PC-9 (cell line): ENCODE data around the gene FAM53A. TPM values are rescaled to one million over a fixed set of nuclear protein-coding genes. Genes with fewer than 3 reads are reported as not detected.

Experiments used
- BruUV-seq: library from RNA; stranded (reverse); fragments of 400-500 nt; replicated peaks from 2 replicates; lab custom pipeline; 2021; lab: Mats Ljungman, UMichigan
- CTCF ChIA-PET: fragments of 300-600 bp; sonication (Branson Sonifier 250); formaldehyde crosslinking; loops from one replicate; lab custom pipeline; 2022; ENCODE audit warnings: antibody characterized with exemption; lab: Charles Lee
- POLR2A ChIA-PET: fragments of 300-600 bp; sonication (Branson Sonifier 250); formaldehyde crosslinking; loops from one replicate; lab custom pipeline; 2022; ENCODE audit warnings: antibody characterized with exemption; ENCODE audit not compliant: unreplicated experiment; lab: Charles Lee
- DNase-seq, 2 experiments: peaks; one replicate each; pipeline versions ENCODE4 v3.0.0 to v3.0.0-alpha.2; 2015 to 2022; ENCODE audit warnings: mixed read lengths in 1 of 2
- H2AFZ ChIP-seq: fragments of 200-600 bp; sonication (generic); 2 replicates; pipeline ENCODE4 v1.8.1; 2017; ENCODE audit warnings: antibody characterized with exemption
- H3F3A ChIP-seq: fragments of 200-600 bp; sonication (generic); 2 replicates; pipeline ENCODE4 v1.8.1; 2017; ENCODE audit warnings: antibody characterized with exemption, mild to moderate bottlenecking, low read depth; ENCODE audit not compliant: insufficient read depth
- H3K27ac ChIP-seq: fragments of 200-600 bp; sonication (generic); 2 replicates; pipeline ENCODE4 v1.6.1; 2016; ENCODE audit warnings: mixed run types
- H3K27me3 ChIP-seq: fragments of 200-600 bp; sonication (generic); 2 replicates; pipeline ENCODE4 v1.6.1; 2016; ENCODE audit warnings: low read depth, mixed run types; ENCODE audit not compliant: insufficient read depth
- H3K36me3 ChIP-seq: fragments of 200-600 bp; sonication (generic); 2 replicates; pipeline ENCODE4 v1.6.1; 2016; ENCODE audit warnings: low read depth, mixed run types
- H3K4me1 ChIP-seq: fragments of 200-600 bp; sonication (generic); replicated peaks from 2 replicates; pipeline ENCODE4 v1.6.1; 2016; ENCODE audit warnings: mixed run types; ENCODE audit not compliant: insufficient read depth
- H3K4me2 ChIP-seq: fragments of 200-600 bp; sonication (generic); 2 replicates; pipeline ENCODE4 v1.6.1; 2017; ENCODE audit warnings: mixed run types
- H3K4me3 ChIP-seq: fragments of 200-600 bp; sonication (generic); 2 replicates; pipeline ENCODE4 v1.6.1; 2016; ENCODE audit warnings: mixed run types
- H3K79me2 ChIP-seq: fragments of 200-600 bp; sonication (generic); 2 replicates; pipeline ENCODE4 v1.6.1; 2017; ENCODE audit warnings: low read depth, mixed run types
- H3K9me2 ChIP-seq: fragments of 200-600 bp; sonication (generic); 2 replicates; pipeline ENCODE4 v1.8.1; 2017; ENCODE audit warnings: mild to moderate bottlenecking; ENCODE audit not compliant: insufficient read depth
- H3K9me3 ChIP-seq: fragments of 200-600 bp; sonication (generic); 2 replicates; pipeline ENCODE4 v1.8.1; 2016; ENCODE audit warnings: low read depth; ENCODE audit not compliant: insufficient read depth
- H4K20me1 ChIP-seq: fragments of 200-600 bp; sonication (generic); 2 replicates; pipeline ENCODE4 v1.8.1; 2017; ENCODE audit not compliant: insufficient read depth
- EZH2 ChIP-seq: fragments of 200-600 bp; sonication (generic); IDR thresholded peaks from 2 replicates; pipeline ENCODE4 v1.8.0; 2017; ENCODE audit warnings: antibody characterized with exemption, low read depth
- intact Hi-C: fragments of 100-400 bp; cut with micrococcal nuclease; formaldehyde crosslinking; loops from one replicate; pipeline ENCODE4 v1.10.0; 2022; ENCODE audit not compliant: unreplicated experiment
- total RNA-seq: library from RNA; stranded (reverse); gene quantifications from 2 replicates; pipeline ENCODE4 v1.2.3, GENCODE V29; 2021
- TF ChIP-seq, protein P1 (sequence below): fragments of 200-600 bp; sonication (generic); conservative IDR thresholded peaks from 2 replicates; pipeline ENCODE4 v1.6.1; 2017; ENCODE audit warnings: mixed run types, antibody characterized with exemption, mild to moderate bottlenecking, moderate library complexity

Gene FAM53A
- total RNA-seq, 1 experiment from 2014 or later: 4.0 TPM

DNA sequence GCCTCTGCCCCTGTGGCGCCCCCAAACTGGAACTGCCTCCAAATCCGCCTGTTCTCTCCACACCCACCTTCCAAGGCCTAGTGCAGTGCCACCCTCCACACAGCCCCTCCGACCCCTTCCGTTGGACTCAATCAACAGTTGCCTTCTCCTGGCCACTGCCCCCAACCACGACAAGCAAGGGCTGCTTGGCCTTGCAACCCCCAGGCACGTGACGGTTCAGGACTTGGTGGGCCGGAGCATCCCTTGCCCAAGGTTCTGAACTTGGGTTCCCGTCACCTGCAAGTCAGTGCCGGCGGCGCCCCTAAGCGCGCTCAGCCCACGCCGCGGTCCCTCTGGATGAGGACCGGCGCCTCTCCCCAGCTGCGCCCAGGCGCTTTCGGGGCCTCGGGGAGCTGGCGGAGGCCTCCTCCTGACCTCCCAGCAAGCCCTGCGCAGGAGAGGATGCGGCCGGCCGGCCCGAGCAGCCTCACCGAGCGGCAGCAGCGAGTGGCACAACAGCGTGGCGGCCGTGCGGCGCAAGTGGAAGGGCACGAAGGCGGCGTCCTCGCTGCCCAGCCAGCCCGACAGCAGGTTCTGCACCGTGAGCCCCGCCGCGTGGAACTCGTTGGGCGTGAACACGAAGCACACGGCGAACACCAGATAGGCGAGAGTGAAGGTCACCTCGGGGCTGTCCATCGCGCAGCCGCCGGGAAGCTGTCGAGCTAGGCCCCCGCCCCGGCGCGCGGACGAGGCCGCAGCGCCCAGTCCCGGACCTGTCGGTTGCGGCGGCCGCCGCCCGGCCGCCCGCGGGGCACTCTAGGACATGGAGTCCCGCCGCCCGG is 36.3 kb upstream of the FAM53A start:
- intact Hi-C loops: loop anchor here (10.0 kb wide), 2 partner anchors 174 to 376 kb away; partner anchors contain the start of gene UVSSA
- peak overlapping the region; percentile 89 for H3K4me2 ChIP-seq
- no TSS peak for BruUV-seq
- H2AFZ ChIP-seq: peak overlapping the region; percentile 50; the same call in 1 of the 2 replicates
- peaks cover 20% of the 10 kb centered on the region; the same call in 1 of the 2 replicates for H4K20me1 ChIP-seq
- no peaks in the 10 kb centered on the region for H3K9me2 ChIP-seq
- ChIA-PET POLR2A (interaction anchor here (0.6 kb wide), 1 partner anchor 669 kb away, joined by 4 read pairs; no protein-coding TSS in a partner anchor), CTCF (interaction anchor here (1.1 kb wide), 1 partner anchor 7 kb away, joined by 3 read pairs; no protein-coding TSS in a partner anchor)
- peaks cover 88% of the 10 kb centered on the region for H3K79me2 ChIP-seq
- no peaks in the 10 kb centered on the region for H3K9me3 ChIP-seq
- H3K36me3 ChIP-seq: 0 out of 2 replicates have a peak, but pooled peaks cover 2% of the 10 kb centered on the region
- H3K4me3 ChIP-seq: peak overlapping the region; percentile 81
- H3K27ac ChIP-seq: peak overlapping the region; percentile 48
- peaks cover 25% of the 10 kb centered on the region for H3K4me1 ChIP-seq
- DNase-seq: no peak
- H3K27me3 ChIP-seq: no peaks in the 10 kb centered on the region
- H3F3A ChIP-seq: peaks cover 28% of the 10 kb centered on the region; the same call in 1 of the 2 replicates
- TF ChIP-seq, protein P1, sequence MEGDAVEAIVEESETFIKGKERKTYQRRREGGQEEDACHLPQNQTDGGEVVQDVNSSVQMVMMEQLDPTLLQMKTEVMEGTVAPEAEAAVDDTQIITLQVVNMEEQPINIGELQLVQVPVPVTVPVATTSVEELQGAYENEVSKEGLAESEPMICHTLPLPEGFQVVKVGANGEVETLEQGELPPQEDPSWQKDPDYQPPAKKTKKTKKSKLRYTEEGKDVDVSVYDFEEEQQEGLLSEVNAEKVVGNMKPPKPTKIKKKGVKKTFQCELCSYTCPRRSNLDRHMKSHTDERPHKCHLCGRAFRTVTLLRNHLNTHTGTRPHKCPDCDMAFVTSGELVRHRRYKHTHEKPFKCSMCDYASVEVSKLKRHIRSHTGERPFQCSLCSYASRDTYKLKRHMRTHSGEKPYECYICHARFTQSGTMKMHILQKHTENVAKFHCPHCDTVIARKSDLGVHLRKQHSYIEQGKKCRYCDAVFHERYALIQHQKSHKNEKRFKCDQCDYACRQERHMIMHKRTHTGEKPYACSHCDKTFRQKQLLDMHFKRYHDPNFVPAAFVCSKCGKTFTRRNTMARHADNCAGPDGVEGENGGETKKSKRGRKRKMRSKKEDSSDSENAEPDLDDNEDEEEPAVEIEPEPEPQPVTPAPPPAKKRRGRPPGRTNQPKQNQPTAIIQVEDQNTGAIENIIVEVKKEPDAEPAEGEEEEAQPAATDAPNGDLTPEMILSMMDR: no peak
- no peak for TF ChIP-seq EZH2

DNA sequence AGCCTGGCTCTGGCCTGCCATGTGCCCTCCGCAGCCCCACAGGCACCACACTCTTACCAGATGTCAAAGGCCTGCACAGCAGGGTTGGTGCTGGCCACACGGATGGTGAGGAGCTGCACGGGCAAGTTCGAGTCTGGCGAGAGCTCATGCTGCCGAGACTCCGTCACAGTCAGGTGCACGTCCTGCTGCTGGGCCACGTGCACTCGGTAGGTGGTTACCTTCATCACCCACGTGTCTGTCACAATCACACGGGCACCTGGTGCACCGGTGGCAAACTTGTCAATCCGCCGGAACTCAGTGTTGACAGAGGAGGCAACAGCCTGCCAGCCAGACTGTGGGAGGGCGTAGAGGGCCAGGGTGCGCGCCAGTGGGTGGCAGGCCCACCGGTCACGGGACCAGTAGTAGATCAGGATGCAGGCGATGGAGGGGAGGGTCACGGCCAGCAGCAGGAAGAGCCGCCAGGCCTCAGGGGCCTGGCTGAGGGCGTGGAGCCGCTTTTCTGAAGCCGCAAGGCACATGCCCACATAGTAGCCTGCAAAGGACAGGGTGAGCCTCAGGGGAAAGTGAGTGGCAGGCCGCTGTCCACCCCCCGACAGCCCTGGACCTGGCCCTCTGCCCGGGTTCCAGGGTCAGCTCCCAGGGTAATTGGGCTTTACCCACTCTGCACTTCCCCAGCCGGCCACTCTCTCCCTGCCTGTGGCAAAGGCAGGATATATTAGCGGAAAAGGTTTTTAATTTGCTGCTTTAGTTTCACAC is 34.2 kb upstream of the FAM53A start:
- no peak overlapping the region for H3K27ac ChIP-seq
- no peak overlapping the region for H2AFZ ChIP-seq
- H3K4me2 ChIP-seq: peak overlapping the region; percentile 89; the same call in 1 of the 2 replicates
- no peaks in the 10 kb centered on the region for H3K36me3 ChIP-seq
- no peaks in the 10 kb centered on the region for H3K9me2 ChIP-seq
- DNase-seq: no peak
- peaks cover 86% of the 10 kb centered on the region for H3K79me2 ChIP-seq
- H3K4me3 ChIP-seq: no peak overlapping the region
- intact Hi-C loops: no loop called here
- POLR2A ChIA-PET: no interaction called here
- BruUV-seq: no TSS peak
- no peaks in the 10 kb centered on the region for H3K27me3 ChIP-seq
- CTCF ChIA-PET: no interaction called here
- H3K9me3 ChIP-seq: no peaks in the 10 kb centered on the region
- H4K20me1 ChIP-seq: peaks cover 32% of the 10 kb centered on the region; the same call in 1 of the 2 replicates
- no peak for TF ChIP-seq EZH2
- TF ChIP-seq, protein P1: no peak
- peaks cover 36% of the 10 kb centered on the region; the same call in 1 of the 2 replicates for H3F3A ChIP-seq
- H3K4me1 ChIP-seq: peaks cover 30% of the 10 kb centered on the region
